Embryonic facial prominence (tissue), 1 donor: ENCODE measurements around the gene ABI3BP.
"Not testable (repeated sequence)": the region's sequence is repeated elsewhere in the genome, so short reads cannot be mapped to it uniquely, and the experiment has no call there.

ENCODE experiments used
- DNase-seq: peaks from one replicate; pipeline ENCODE4 v3.0.0-alpha.2; 2016; ENCODE audit errors: extremely low spot score

ABI3BP gene

GRCh38 chr3:100993309-100993708, at the start of gene ABI3BP:
ABI3BP (minus strand) TSS chr3:100993421; CDS start chr3:100993384, 37 bp downstream.
- no peak for DNase-seq

- DNase-seq, result no peak
Observed at GRCh38 chr3:101039285-101039684, 46.1 kb upstream of the ABI3BP start.

GRCh38 chr3:101038880-101039279, 45.7 kb upstream of the ABI3BP start:
- DNase-seq, result no peak

GRCh38 chr3:101038393-101038792, 45.2 kb upstream of the ABI3BP start:
- no peak for DNase-seq

GRCh38 chr3:101037613-101038012, 44.4 kb upstream of the ABI3BP start:
- no peak for DNase-seq

- DNase-seq, result no peak
Observed at GRCh38 chr3:101036676-101037075, 43.5 kb upstream of the ABI3BP start.

GRCh38 chr3:101036213-101036618, 43.0 kb upstream of the ABI3BP start:
- DNase-seq, result no peak

- no peak for DNase-seq
Observed at GRCh38 chr3:101027286-101027685, 34.1 kb upstream of the ABI3BP start.

- DNase-seq, result no peak
Observed at GRCh38 chr3:101026881-101027280, 33.7 kb upstream of the ABI3BP start.

GRCh38 chr3:101026244-101026643, 33.0 kb upstream of the ABI3BP start:
- DNase-seq, result no peak

GRCh38 chr3:101020351-101021015, 27.3 kb upstream of the ABI3BP start:
- no peak for DNase-seq

- no peak for DNase-seq
Observed at GRCh38 chr3:101017017-101017416, 23.8 kb upstream of the ABI3BP start.

GRCh38 chr3:101012312-101012711, 19.1 kb upstream of the ABI3BP start:
- DNase-seq, result not testable (repeated sequence)

GRCh38 chr3:101011136-101011535, 17.9 kb upstream of the ABI3BP start:
- no peak for DNase-seq

GRCh38 chr3:101010296-101010695, 17.1 kb upstream of the ABI3BP start:
- DNase-seq, result no peak

- no peak for DNase-seq
Observed at GRCh38 chr3:101009386-101009785, 16.2 kb upstream of the ABI3BP start.

GRCh38 chr3:100999160-100999559, 5.9 kb upstream of the ABI3BP start:
- DNase-seq, result no peak

- no peak for DNase-seq
Observed at GRCh38 chr3:100994809-100995208, 1.6 kb upstream of the ABI3BP start.

- no peak for DNase-seq
Observed at GRCh38 chr3:100994187-100994586, 966 bp upstream of the ABI3BP start.

GRCh38 chr3:100992231-100993012, 799 bp downstream of the ABI3BP start:
- DNase-seq, result no peak

- no peak for DNase-seq
Observed at GRCh38 chr3:100988080-100988479, 5.1 kb downstream of the ABI3BP start.

GRCh38 chr3:100984308-100984707, 8.9 kb downstream of the ABI3BP start:
- no peak for DNase-seq

GRCh38 chr3:100982710-100983109, 10.5 kb downstream of the ABI3BP start:
- DNase-seq, result no peak
